Purkinje cell (primary cell): Measurements from ENCODE around the gene LIMS2. TPM values are rescaled to one million over a fixed set of nuclear protein-coding genes. Genes with fewer than 3 reads are reported as not detected.

Experiments
- polyA plus RNA-seq: library from polyadenylated mRNA; unstranded; fragments of >200 nt; fragmentation: Nextera tagmentation; gene quantifications from 2 replicates; pipeline ENCODE4 v1.2.1, GENCODE V29; 2014

The LIMS2 gene
- polyA plus RNA-seq = 0.17 and 2.3 TPM in 2 replicates

GRCh38 chr2:127675331-127676261, at the start of gene LIMS2:
LIMS2 (minus strand) TSS chr2:127675530; CDS start chr2:127675024, 506 bp downstream.

GRCh38 chr2:127701193-127701650, 25.9 kb upstream of the LIMS2 start, which contains the start of gene SFT2D3:
SFT2D3 (plus strand) TSS chr2:127701497; CDS start chr2:127701529, 32 bp downstream.

GRCh38 chr2:127645395-127646291, 29.7 kb downstream of the LIMS2 start, which contains the start of gene GPR17:
GPR17 (plus strand) TSS chr2:127646153; CDS start chr2:127650736, 4,583 bp downstream.

Other genes with a start within 250 kb of the LIMS2 start
- 28.2 and 35.4 TPM in 2 replicates for gene IWS1, start 149.0 kb downstream of the LIMS2 start, polyA plus RNA-seq
- gene MYO7B, start 139.8 kb downstream of the LIMS2 start, polyA plus RNA-seq = not detected in 2 replicates
- 0.12 and 0.71 TPM in 2 replicates for gene GPR17, start 29.4 kb downstream of the LIMS2 start, polyA plus RNA-seq
- gene SFT2D3, start 26.0 kb upstream of the LIMS2 start, polyA plus RNA-seq = 0.64 TPM in 1 of 2 replicates, not detected in the other
- gene WDR33, start 135.6 kb upstream of the LIMS2 start, polyA plus RNA-seq = 48.4 and 50.4 TPM in 2 replicates
- 7.7 and 10.2 TPM in 2 replicates for gene POLR2D, start 182.6 kb upstream of the LIMS2 start, polyA plus RNA-seq
- 5.0 and 5.2 TPM in 2 replicates for gene AMMECR1L, start 210.4 kb upstream of the LIMS2 start, polyA plus RNA-seq